Sigmoid colon (tissue), 4 donors: ENCODE measurements around the gene KCNA2.

Experiments
- POLR2A ChIP-seq, 2 donors: fragments of 450-650 bp; IDR thresholded peaks; one replicate each; pipeline ENCODE4 v1.6.1; 2016; ENCODE audit warnings: antibody characterized with exemption in 2 of 2, mild to moderate bottlenecking in 2 of 2, moderate library complexity in 2 of 2
- POLR2AphosphoS5 ChIP-seq, 4 donors: sonication (generic); formaldehyde crosslinking; IDR thresholded peaks; one replicate each; pipeline ENCODE4 v1.6.1; 2017; ENCODE audit warnings: antibody characterized with exemption in 4 of 4

DNA sequence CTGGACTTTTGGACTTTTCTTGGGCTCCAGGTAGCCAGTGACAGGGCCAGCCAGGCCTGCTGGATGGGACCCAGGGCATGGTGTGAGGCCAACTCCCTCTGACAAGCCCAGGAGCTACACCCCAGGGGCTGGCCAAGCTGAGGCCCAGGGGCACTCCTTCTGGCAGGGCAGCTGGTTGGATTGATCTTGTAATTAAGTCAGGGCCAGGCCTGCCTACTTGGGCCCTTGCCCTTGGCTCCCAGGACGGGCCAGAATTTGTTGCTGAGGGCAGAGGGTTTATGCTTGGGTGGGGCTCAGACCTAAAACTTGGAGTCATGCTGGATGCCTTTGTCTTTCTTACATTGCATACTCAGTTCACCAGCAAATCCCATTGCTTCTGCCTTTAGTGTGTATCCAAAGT lies 20.7 kb downstream of the KCNA2 start:
- no peak for TF ChIP-seq POLR2A (IDR thresholded peaks at IDR 0.05)
- TF ChIP-seq POLR2AphosphoS5 (IDR thresholded peaks at IDR 0.05) = no peak
